HCT116 (cell line): ENCODE data around the gene NDUFC1. TPM values are rescaled to one million over a fixed set of nuclear protein-coding genes. Genes with fewer than 3 reads are reported as not detected.

ENCODE experiments used
- ATAC-seq: fragments of 200-7000 bp; cut with Tn5 transposase; 2 replicates; pipeline ENCODE4 v1.9.1; 2020; ENCODE audit warnings: mild to moderate bottlenecking, moderate library complexity
- BruUV-seq: library from RNA; stranded (reverse); fragments of 400-500 nt; replicated peaks from 2 replicates; lab custom pipeline; 2021; lab: Mats Ljungman, UMichigan
- CTCF ChIA-PET: fragments of 300-600 bp; sonication (Branson Sonifier 250); formaldehyde crosslinking; loops from one replicate; lab custom pipeline; 2021; ENCODE audit warnings: antibody characterized with exemption; lab: Charles Lee
- POLR2A ChIA-PET: fragments of 300-600, 350-600 bp; sonication (Branson Sonifier 250); formaldehyde crosslinking; loops from one replicate; lab custom pipeline; 2021; ENCODE audit warnings: antibody characterized with exemption; lab: Charles Lee
- RAD21 ChIA-PET, 2 experiments: fragments of 300-600 bp; sonication (Branson Sonifier 250); formaldehyde crosslinking; loops; one replicate each; lab custom pipeline; 2023; ENCODE audit warnings: low total read pairs in 2 of 2; ENCODE audit not compliant: uncharacterized antibody in 2 of 2, unreplicated experiment in 2 of 2, low non-redundant PET in 1 of 2; lab: Charles Lee
- DNase-seq: peaks from one replicate; pipeline ENCODE4 v3.0.0-alpha.2; 2010; ENCODE audit warnings: low read depth, low spot score
- H2AFZ ChIP-seq: fragments of 200-600 bp; shearing (Covaris generic), sonication (generic); 2 replicates; pipeline ENCODE4 v1.6.1; 2017; ENCODE audit warnings: low read depth, mixed run types, mixed read lengths, antibody characterized with exemption, low read length; ENCODE audit not compliant: poor library complexity, severe bottlenecking
- H3K27ac ChIP-seq: 2 replicates; pipeline ENCODE4 v1.5.1; 2012; ENCODE audit warnings: low read depth, low read length
- H3K27me3 ChIP-seq: fragments of 200-600 bp; sonication (generic); 2 replicates; pipeline ENCODE4 v1.6.1; 2016; ENCODE audit warnings: mixed run types, low read length, mixed read lengths; ENCODE audit not compliant: insufficient read depth
- H3K36me3 ChIP-seq, 2 experiments: fragments of 200-500 bp in 1 of 2; fragments of 200-600 bp in 1 of 2; sonication (Bioruptor generic) in 1 of 2; sonication (generic) in 1 of 2; 2 replicates each; pipeline versions ENCODE4 v1.5.1 to v1.6.1; 2014 to 2016; ENCODE audit warnings: low read length in 2 of 2, inconsistent platforms in 1 of 2, mixed read lengths in 1 of 2, mixed run types in 1 of 2; ENCODE audit not compliant: insufficient read depth in 2 of 2, control insufficient read depth in 1 of 2
- H3K4me1 ChIP-seq, 2 experiments: fragments of 200-600 bp in 1 of 2; sonication (generic) in 1 of 2; 2 replicates each; pipeline versions ENCODE4 v1.5.1 to v1.6.1; 2012 to 2017; ENCODE audit warnings: low read length in 2 of 2, inconsistent platforms in 1 of 2, mild to moderate bottlenecking in 1 of 2, mixed read lengths in 1 of 2, mixed run types in 1 of 2, moderate library complexity in 1 of 2; ENCODE audit not compliant: insufficient read depth in 2 of 2, control insufficient read depth in 1 of 2
- H3K4me2 ChIP-seq: fragments of 200-600 bp; sonication (generic); 2 replicates; pipeline ENCODE4 v1.6.1; 2017; ENCODE audit warnings: mixed run types, low read length, mixed read lengths
- H3K4me3 ChIP-seq, 2 experiments: fragments of 200-600 bp in 1 of 2; sonication (generic) in 1 of 2; replicated peaks in 1 of 2; 2 replicates each; pipeline ENCODE4 v1.5.1; 2011 to 2016; ENCODE audit warnings: low read length in 2 of 2, control low read depth in 1 of 2, low read depth in 1 of 2, mild to moderate bottlenecking in 1 of 2, mixed read lengths in 1 of 2, mixed run types in 1 of 2
- H3K79me2 ChIP-seq: fragments of 200-600 bp; sonication (generic); 2 replicates; pipeline ENCODE4 v1.6.1; 2017; ENCODE audit warnings: mild to moderate bottlenecking, mixed run types, low read length, moderate library complexity, mixed read lengths; ENCODE audit not compliant: insufficient read depth
- H3K9ac ChIP-seq: fragments of 200-600 bp; sonication (generic); 2 replicates; pipeline ENCODE4 v1.6.1; 2016; ENCODE audit warnings: low read length, mixed read lengths
- H3K9me2 ChIP-seq: fragments of 200-600 bp; sonication (generic), shearing (Covaris generic); 2 replicates; pipeline ENCODE4 v1.6.1; 2017; ENCODE audit warnings: mixed run types, mild to moderate bottlenecking, moderate library complexity; ENCODE audit not compliant: insufficient read depth
- H3K9me3 ChIP-seq, 2 experiments: fragments of 200-500 bp in 1 of 2; fragments of 200-600 bp in 1 of 2; sonication (Bioruptor generic) in 1 of 2; sonication (generic) in 1 of 2; 2 replicates each; pipeline ENCODE4 v1.6.1; 2014 to 2017; ENCODE audit warnings: low read length in 2 of 2, mixed read lengths in 2 of 2, inconsistent platforms in 1 of 2, low read depth in 1 of 2, mild to moderate bottlenecking in 1 of 2, mixed run types in 1 of 2, moderate library complexity in 1 of 2; ENCODE audit not compliant: control insufficient read depth in 1 of 2, insufficient read depth in 1 of 2
- H4K20me1 ChIP-seq: fragments of 200-600 bp; sonication (generic), shearing (Covaris generic); 2 replicates; pipeline ENCODE4 v1.6.1; 2017; ENCODE audit warnings: mixed run types, mild to moderate bottlenecking, moderate library complexity; ENCODE audit not compliant: insufficient read depth
- CBX3 ChIP-seq: IDR thresholded peaks from 2 replicates; pipeline ENCODE4 v1.6.1; 2012; ENCODE audit warnings: low read depth
- CEBPB ChIP-seq: IDR thresholded peaks from 2 replicates; pipeline ENCODE4 v1.6.1; 2012; ENCODE audit warnings: low read depth
- ELF1 ChIP-seq: IDR thresholded peaks from 2 replicates; pipeline ENCODE4 v1.6.1; 2012; ENCODE audit warnings: low read depth, borderline replicate concordance
- JUND ChIP-seq: IDR thresholded peaks from 2 replicates; pipeline ENCODE4 v1.6.1; 2012
- POLR2AphosphoS5 ChIP-seq: IDR thresholded peaks from 2 replicates; pipeline ENCODE4 v1.6.1; 2011; ENCODE audit warnings: mild to moderate bottlenecking, low read depth, low read length, moderate library complexity
- TCF7L2 ChIP-seq: IDR thresholded peaks from 2 replicates; pipeline ENCODE4 v1.7.0; 2011; ENCODE audit warnings: borderline replicate concordance, inconsistent platforms; ENCODE audit not compliant: insufficient read depth, insufficient read length; ENCODE audit errors: extremely low read depth
- ZFX ChIP-seq: fragments of 450-650 bp; IDR thresholded peaks from 2 replicates; pipeline ENCODE4 v1.6.1; 2017
- intact Hi-C: fragments of 100-400 bp; cut with micrococcal nuclease; formaldehyde crosslinking; loops from 2 replicates; pipeline ENCODE4 v1.10.0; 2022
- total RNA-seq: library from RNA; stranded (reverse); gene quantifications from one replicate; pipeline ENCODE4 v1.2.1, GENCODE V29; 2021; ENCODE audit not compliant: unreplicated experiment
- TF ChIP-seq, protein P1 (sequence below): IDR thresholded peaks from 2 replicates; pipeline ENCODE4 v1.6.1; 2012
- TF ChIP-seq, protein P2 (sequence below): IDR thresholded peaks from 2 replicates; pipeline ENCODE4 v1.6.1; 2012
- TF ChIP-seq, protein P3 (sequence below): IDR thresholded peaks from 2 replicates; pipeline ENCODE4 v1.6.1; 2012; ENCODE audit warnings: low read depth

Gene NDUFC1
- total RNA-seq, 1 experiment from 2014 or later: 86.9 TPM

DNA sequence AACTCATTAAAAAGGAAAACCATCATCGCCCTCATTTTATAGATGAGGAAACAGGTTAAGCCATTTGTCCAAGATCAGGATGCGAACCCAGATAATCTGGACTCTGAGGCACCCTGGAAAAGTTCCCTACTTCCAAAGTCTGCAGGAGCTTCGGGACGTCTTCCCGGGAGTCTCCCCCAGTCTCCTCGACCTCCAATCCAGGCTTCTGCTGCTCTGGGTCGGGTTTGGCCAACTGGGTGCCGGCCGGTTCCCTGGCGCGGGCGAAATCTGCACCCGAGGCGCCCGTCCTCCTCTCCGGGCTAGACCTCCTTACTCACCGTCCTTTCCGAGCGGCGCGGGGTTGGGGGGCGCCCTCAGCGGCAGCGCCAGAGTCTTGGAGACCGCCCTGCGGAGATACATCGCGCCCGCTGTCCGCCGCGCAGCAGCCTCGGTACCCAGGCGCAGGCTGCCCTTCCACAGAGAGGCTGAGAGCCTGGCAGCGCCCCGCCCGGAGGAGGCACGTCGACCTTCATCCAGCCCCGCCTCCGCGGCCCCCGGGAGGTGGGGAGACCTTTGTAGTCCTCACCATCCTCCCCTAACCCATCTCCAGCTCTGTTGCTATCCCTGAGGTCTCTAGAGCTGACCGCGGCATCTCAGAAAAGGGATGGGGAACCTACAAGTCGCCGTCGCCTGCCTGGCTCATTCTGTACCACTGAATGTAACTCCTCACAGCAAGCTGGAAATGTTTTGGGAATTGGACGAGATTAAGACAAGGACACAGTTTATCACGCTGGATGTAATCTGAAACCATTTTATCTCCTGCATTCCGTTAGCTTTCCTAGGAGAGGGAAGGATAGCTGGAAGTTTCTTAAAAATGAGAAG lies 22.3 kb downstream of the NDUFC1 start, which contains the start of gene MGARP (continued):
- TF ChIP-seq CEBPB: no peak
- TF ChIP-seq ELF1: no peak
- TF ChIP-seq TCF7L2: no peak
- TF ChIP-seq, protein P1, sequence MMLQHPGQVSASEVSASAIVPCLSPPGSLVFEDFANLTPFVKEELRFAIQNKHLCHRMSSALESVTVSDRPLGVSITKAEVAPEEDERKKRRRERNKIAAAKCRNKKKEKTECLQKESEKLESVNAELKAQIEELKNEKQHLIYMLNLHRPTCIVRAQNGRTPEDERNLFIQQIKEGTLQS: no peak
- no peak for TF ChIP-seq POLR2AphosphoS5
- TF ChIP-seq, protein P2, sequence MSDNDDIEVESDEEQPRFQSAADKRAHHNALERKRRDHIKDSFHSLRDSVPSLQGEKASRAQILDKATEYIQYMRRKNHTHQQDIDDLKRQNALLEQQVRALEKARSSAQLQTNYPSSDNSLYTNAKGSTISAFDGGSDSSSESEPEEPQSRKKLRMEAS: no peak

DNA sequence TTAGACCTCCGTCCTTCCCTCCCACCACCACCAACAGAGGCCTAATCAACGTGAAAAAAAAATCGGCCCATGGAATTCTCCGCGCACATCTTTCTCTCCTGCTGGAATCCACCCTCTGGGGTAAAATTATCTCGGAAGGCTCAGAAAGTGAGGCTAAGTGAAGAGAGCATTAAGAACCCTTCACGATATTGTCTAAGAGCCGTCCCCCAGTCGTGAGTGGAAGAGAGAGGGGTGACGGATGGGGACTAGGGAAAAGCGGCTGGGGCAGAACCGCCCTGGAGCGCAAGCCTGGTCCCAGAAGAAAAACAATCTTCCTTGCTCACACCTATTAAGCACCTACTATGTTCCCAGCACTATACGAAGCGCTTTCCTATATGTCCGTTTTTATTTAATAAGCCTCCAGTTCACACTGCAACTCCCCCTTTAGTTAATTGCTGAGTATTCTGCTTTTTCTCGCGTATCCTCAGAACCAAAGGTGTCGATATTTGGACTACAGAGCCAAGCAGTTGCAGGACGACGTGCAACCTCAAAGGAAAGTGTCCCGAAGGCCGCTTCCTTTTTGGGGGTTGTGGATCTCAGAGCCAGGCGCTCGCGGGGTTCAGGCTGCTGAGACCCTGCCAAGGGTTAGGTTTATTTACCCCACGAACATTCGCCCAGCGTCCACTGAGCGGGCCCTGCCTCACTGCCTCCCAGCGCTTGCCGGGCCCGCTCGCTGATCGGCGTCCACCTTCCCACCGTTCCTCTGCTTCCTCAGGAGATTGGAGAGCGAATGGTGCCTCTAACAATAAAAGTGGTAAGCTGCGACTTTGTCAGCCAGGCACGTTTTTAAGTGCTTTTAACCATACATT lies 23.1 kb downstream of the NDUFC1 start:
- Histone ChIP-seq H3K9me3 (no peaks in the 10 kb centered on the region), H3K4me1 (no peaks in the 10 kb centered on the region), H3K79me2 (no peaks in the 10 kb centered on the region), H3K4me3 (no peak overlapping the region), H4K20me1 (no peaks in the 10 kb centered on the region), H3K4me2 (no peak overlapping the region), H3K9me2 (no peaks in the 10 kb centered on the region), H3K27ac (no peak overlapping the region), H3K9ac (no peak overlapping the region), H2AFZ (no peak overlapping the region), H3K27me3 (no peaks in the 10 kb centered on the region), H3K36me3 (no peaks in the 10 kb centered on the region)
- CTCF ChIA-PET: no interaction called here
- POLR2A ChIA-PET: no interaction called here
- intact Hi-C loops: no loop called here
- BruUV-seq: no TSS peak
- ATAC-seq (no peak), DNase-seq (no peak)
- TF ChIP-seq, protein P3, sequence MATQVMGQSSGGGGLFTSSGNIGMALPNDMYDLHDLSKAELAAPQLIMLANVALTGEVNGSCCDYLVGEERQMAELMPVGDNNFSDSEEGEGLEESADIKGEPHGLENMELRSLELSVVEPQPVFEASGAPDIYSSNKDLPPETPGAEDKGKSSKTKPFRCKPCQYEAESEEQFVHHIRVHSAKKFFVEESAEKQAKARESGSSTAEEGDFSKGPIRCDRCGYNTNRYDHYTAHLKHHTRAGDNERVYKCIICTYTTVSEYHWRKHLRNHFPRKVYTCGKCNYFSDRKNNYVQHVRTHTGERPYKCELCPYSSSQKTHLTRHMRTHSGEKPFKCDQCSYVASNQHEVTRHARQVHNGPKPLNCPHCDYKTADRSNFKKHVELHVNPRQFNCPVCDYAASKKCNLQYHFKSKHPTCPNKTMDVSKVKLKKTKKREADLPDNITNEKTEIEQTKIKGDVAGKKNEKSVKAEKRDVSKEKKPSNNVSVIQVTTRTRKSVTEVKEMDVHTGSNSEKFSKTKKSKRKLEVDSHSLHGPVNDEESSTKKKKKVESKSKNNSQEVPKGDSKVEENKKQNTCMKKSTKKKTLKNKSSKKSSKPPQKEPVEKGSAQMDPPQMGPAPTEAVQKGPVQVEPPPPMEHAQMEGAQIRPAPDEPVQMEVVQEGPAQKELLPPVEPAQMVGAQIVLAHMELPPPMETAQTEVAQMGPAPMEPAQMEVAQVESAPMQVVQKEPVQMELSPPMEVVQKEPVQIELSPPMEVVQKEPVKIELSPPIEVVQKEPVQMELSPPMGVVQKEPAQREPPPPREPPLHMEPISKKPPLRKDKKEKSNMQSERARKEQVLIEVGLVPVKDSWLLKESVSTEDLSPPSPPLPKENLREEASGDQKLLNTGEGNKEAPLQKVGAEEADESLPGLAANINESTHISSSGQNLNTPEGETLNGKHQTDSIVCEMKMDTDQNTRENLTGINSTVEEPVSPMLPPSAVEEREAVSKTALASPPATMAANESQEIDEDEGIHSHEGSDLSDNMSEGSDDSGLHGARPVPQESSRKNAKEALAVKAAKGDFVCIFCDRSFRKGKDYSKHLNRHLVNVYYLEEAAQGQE: no peak
- TF ChIP-seq ZFX (no peak), CBX3 (no peak), JUND (no peak), ELF1 (no peak)
- RAD21 ChIA-PET: no interaction called here
